PFSK-1 (cell line): ENCODE data around the gene INAFM1.

Experiments used
- POLR2AphosphoS5 ChIP-seq: IDR thresholded peaks from 2 replicates; pipeline ENCODE4 v1.6.1; 2012; ENCODE audit warnings: low read depth, mild to moderate bottlenecking, control low read depth, low read length, moderate library complexity
- SIN3A ChIP-seq: IDR thresholded peaks from 2 replicates; pipeline ENCODE4 v1.6.1; 2012; ENCODE audit warnings: mild to moderate bottlenecking, low read length, moderate library complexity, borderline replicate concordance; ENCODE audit not compliant: insufficient read depth

DNA sequence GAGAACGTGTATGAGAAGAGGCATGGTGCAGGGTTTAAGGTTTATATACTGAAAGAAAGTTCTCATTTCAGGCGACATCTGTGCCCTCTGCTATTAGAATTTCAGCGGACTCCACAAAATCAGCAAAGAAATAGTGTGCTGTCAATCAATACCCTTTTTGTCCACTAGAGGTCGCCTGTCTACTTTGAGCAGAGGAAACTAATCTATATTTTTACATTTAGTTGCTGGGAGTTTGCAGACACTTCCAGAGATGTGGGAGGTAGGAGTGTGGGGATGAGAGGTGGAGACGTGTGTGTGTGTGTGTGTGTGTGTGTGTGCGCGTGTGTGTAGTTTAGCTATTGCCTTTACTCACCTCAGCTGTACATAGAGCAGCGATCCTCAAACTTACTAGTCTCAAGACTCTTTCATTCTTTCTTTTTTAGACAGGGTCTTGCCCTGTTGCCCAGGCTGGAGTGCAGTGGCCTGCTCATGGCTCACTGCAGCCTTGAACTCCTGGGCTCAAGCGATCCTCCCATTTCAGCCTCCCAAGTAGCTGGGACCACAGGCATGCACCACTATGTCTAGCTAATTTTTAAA is 9.7 kb downstream of the INAFM1 start:
- TF ChIP-seq SIN3A: no peak
- TF ChIP-seq POLR2AphosphoS5: no peak
